Colonic mucosa (tissue), 4 donors: ENCODE data around the gene ASTN2. TPM values are rescaled to one million over a fixed set of nuclear protein-coding genes. Genes with fewer than 3 reads are reported as not detected.

Experiments used
- DNase-seq: peaks from one replicate; pipeline ENCODE4 v3.0.0-alpha.2; 2020
- H3K27ac ChIP-seq: fragments of 200-600 bp; one replicate; pipeline ENCODE4 v1.8.0; 2021
- H3K27me3 ChIP-seq: fragments of 200-600 bp; one replicate; pipeline ENCODE4 v1.8.0; 2021
- H3K36me3 ChIP-seq: fragments of 200-600 bp; one replicate; pipeline ENCODE4 v1.8.0; 2021
- H3K4me1 ChIP-seq: fragments of 200-600 bp; one replicate; pipeline ENCODE4 v1.8.0; 2021; ENCODE audit warnings: mild to moderate bottlenecking
- H3K4me3 ChIP-seq: fragments of 200-600 bp; one replicate; pipeline ENCODE4 v1.8.0; 2021
- H3K9ac ChIP-seq, 2 donors: one replicate each; pipeline ENCODE4 v1.7.0; 2013; ENCODE audit warnings: control low read depth in 2 of 2, low read depth in 2 of 2, low read length in 2 of 2
- H3K9me3 ChIP-seq: fragments of 200-600 bp; one replicate; pipeline ENCODE4 v1.8.0; 2021
- CTCF ChIP-seq: fragments of 200-600 bp; IDR thresholded peaks from one replicate; pipeline ENCODE4 v1.8.0; 2022; ENCODE audit warnings: antibody characterized with exemption, mild to moderate bottlenecking
- intact Hi-C: fragments of 100-400 bp; cut with DNase I; formaldehyde crosslinking; loops from one replicate; pipeline ENCODE4 v1.14.1; 2022
- total RNA-seq, 2 donors: library from RNA; stranded (reverse); fragmentation: NEBNext Ultra II Directional in 1 of 2; extraction: Animal tissue kit (Norgen Biotek cat#: 25700) in 1 of 2; gene quantifications; one replicate each; pipeline ENCODE4 v1.2.1, GENCODE V29; 2021
- donor health status: healthy.
- donor health status: DM: no; HTN: no; CAD: no.
- donor health status: DM: no; HTN: no; CAD: no.

The ASTN2 gene
- total RNA-seq, 2 donors from 2014 or later = 2.5 to 6.1 TPM

- no peaks in the 10 kb centered on the region for H3K4me1 ChIP-seq
- TF ChIP-seq CTCF = no peak
- H3K9me3 ChIP-seq = no peaks in the 10 kb centered on the region
- no peaks in the 10 kb centered on the region for H3K27me3 ChIP-seq
- H3K36me3 ChIP-seq = no peaks in the 10 kb centered on the region
- peak; percentile 63 for DNase-seq
- intact Hi-C loops = loop anchor here (5.0 to 10.0 kb wide), 5 partner anchors 82 to 982 kb away; partner anchors contain the start of gene PAPPA
- H3K27ac ChIP-seq = peak overlapping the region; percentile 48
- H3K4me3 ChIP-seq = no peak overlapping the region
- H3K9ac ChIP-seq = no peak overlapping the region
Observed at GRCh38 chr9:116574027-116574679, 840.7 kb downstream of the ASTN2 start.

DNA sequence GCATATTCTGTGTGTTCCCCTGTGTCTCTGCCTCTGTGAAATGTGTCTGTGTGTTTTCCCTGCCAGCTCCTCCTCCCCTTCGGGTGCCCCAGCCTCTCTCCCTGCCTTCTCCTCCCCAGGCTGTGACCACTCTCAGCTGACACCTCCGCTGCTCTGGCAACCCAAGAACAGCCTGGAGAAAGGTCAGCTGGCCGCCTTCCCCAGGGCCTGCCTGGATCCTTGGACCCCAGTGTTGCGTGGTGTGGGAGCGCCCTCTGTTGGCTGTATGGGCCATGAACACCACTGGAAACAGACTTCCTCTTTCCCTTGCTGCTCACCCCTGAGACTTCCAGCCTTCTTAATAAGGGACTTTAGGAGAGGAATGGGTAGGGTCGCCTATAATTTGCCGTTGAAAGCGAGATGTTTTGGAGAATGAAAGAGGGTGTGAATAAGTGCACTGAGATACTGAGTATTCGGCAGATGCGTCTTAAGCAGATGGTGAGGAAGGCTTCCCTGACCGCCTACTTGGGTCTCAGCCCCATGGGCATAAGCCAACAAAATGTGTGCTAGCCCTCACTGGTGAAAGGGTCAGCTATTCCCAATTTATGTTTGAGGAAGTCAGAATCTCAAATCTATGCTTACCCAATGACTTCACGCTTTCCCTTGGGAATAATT, 842.6 kb downstream of the ASTN2 start:
- Histone ChIP-seq H3K9me3 (no peaks in the 10 kb centered on the region), H3K36me3 (no peaks in the 10 kb centered on the region), H3K9ac (peak overlapping the region in 1 of 2 donors; percentile 16), H3K27ac (no peak overlapping the region), H3K27me3 (no peaks in the 10 kb centered on the region), H3K4me3 (no peak overlapping the region), H3K4me1 (peaks cover 2% of the 10 kb centered on the region)
- peak; percentile 81 for TF ChIP-seq CTCF
- intact Hi-C loops = loop anchor here (5.0 to 10.0 kb wide), 5 partner anchors 80 to 980 kb away; partner anchors contain the start of gene PAPPA
- peak; percentile 82 for DNase-seq

- intact Hi-C loops = no loop called here
- no peaks in the 10 kb centered on the region for H3K27me3 ChIP-seq
- no peak overlapping the region for H3K9ac ChIP-seq
- no peak overlapping the region for H3K4me3 ChIP-seq
- H3K27ac ChIP-seq = no peak overlapping the region
- H3K36me3 ChIP-seq = no peaks in the 10 kb centered on the region
- TF ChIP-seq CTCF = no peak
- no peaks in the 10 kb centered on the region for H3K9me3 ChIP-seq
- DNase-seq = no peak
- peaks cover 9% of the 10 kb centered on the region for H3K4me1 ChIP-seq
Observed at GRCh38 chr9:116569111-116569510, 845.7 kb downstream of the ASTN2 start.

DNA sequence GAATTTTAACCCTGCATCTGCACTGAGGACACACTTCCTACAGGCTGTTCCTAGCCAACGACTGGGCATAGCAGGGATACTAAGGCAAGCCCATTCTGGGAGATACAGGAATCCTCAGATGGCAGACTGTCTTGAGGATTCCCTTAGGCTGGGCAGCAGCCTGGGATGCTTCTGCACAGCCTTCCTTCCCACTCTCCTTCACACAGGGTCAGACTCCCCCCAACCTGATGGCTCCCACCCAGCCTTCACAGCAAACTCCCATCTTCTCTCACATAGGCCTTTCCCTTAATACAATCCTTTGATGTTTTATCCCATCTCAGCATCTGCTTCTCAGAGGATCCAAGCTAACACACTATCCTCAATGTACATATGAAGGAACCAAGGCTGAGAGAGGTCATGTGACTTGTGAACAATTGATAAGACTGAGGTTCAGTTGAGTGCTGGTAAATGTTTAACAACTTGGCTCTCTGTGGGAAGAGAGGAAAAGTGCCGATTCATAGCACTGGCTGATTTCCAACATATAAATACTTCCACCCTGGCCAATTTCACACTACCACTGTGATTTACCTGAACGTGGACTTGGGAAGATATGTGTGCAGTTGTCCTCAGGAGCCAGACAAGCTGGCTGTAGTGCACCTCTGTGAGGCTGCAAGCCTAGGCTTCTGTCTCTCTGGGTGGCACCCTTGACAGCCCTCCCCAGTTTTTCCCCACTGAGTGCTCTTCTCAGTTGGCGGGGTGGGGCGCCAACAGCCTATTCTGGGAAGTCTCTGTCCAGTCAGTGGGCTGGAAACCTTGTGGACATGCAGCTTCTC, 848.0 kb downstream of the ASTN2 start:
- no peak overlapping the region for H3K9ac ChIP-seq
- H3K9me3 ChIP-seq = no peaks in the 10 kb centered on the region
- intact Hi-C loops = no loop called here
- H3K27me3 ChIP-seq = no peaks in the 10 kb centered on the region
- TF ChIP-seq CTCF = no peak
- H3K4me1 ChIP-seq = peaks cover 9% of the 10 kb centered on the region
- DNase-seq = peak; percentile 27
- no peak overlapping the region for H3K27ac ChIP-seq
- H3K4me3 ChIP-seq = no peak overlapping the region
- no peaks in the 10 kb centered on the region for H3K36me3 ChIP-seq

DNA sequence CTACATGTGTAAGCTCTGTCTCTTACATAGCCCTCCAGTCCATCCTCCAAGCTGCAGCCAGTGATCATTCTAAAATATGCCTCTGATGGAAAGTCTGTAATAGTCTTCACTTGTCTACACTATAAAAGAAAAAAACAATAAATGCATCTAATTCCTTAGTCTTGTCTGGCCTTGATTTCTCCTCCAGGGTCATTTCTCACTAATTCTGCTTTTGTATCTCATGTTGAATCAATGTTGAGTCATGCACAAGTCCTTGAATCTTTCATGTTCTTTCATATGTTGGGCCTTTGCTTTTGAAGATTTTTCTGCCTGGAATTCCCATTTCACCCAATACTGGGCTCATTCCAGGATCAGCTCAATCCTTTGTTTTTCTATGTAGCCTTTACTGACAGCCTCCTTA, 848.9 kb downstream of the ASTN2 start:
- H3K4me1 ChIP-seq = peaks cover 9% of the 10 kb centered on the region
- H3K36me3 ChIP-seq = no peaks in the 10 kb centered on the region
- no peak overlapping the region for H3K9ac ChIP-seq
- H3K27ac ChIP-seq = no peak overlapping the region
- H3K27me3 ChIP-seq = no peaks in the 10 kb centered on the region
- intact Hi-C loops = no loop called here
- H3K9me3 ChIP-seq = no peaks in the 10 kb centered on the region
- no peak for TF ChIP-seq CTCF
- H3K4me3 ChIP-seq = no peak overlapping the region
- DNase-seq = no peak
